Measurements from ENCODE around the gene DDX10. TPM values are rescaled to one million over a fixed set of nuclear protein-coding genes. Genes with fewer than 3 reads are reported as not detected.

The DDX10 gene
- total and polyA plus RNA-seq, 9 of the 15 experiments (the other 6 are each of a cell fraction or from before 2014, with no cell fraction given) = 33.9 to 94.6 (median 50.7) TPM

GRCh38 chr11:108664730-108665525 is at the start of gene DDX10 (continued):
- TF ChIP-seq HOMEZ (CRISPR knock-in tag; IDR thresholded peaks at IDR 0.05) = 0 out of 2 replicates have a peak, but pooled peaks have one; percentile 36
- TF ChIP-seq TCF3 (CRISPR knock-in tag; IDR thresholded peaks at IDR 0.05) = 0 out of 2 replicates have a peak, but pooled peaks have one; percentile 7
- TF ChIP-seq SMAD4 (CRISPR knock-in tag; conservative IDR thresholded peaks at IDR 0.05) = 0 out of 2 replicates have a peak, but pooled peaks have one; percentile 37
- TF ChIP-seq, protein P1, sequence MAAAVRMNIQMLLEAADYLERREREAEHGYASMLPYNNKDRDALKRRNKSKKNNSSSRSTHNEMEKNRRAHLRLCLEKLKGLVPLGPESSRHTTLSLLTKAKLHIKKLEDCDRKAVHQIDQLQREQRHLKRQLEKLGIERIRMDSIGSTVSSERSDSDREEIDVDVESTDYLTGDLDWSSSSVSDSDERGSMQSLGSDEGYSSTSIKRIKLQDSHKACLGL (CRISPR knock-in tag; IDR thresholded peaks at IDR 0.05; ENCODE audit: borderline replicate concordance, poor library complexity, severe bottlenecking) = peak; percentile 80
- TF ChIP-seq, protein P2, sequence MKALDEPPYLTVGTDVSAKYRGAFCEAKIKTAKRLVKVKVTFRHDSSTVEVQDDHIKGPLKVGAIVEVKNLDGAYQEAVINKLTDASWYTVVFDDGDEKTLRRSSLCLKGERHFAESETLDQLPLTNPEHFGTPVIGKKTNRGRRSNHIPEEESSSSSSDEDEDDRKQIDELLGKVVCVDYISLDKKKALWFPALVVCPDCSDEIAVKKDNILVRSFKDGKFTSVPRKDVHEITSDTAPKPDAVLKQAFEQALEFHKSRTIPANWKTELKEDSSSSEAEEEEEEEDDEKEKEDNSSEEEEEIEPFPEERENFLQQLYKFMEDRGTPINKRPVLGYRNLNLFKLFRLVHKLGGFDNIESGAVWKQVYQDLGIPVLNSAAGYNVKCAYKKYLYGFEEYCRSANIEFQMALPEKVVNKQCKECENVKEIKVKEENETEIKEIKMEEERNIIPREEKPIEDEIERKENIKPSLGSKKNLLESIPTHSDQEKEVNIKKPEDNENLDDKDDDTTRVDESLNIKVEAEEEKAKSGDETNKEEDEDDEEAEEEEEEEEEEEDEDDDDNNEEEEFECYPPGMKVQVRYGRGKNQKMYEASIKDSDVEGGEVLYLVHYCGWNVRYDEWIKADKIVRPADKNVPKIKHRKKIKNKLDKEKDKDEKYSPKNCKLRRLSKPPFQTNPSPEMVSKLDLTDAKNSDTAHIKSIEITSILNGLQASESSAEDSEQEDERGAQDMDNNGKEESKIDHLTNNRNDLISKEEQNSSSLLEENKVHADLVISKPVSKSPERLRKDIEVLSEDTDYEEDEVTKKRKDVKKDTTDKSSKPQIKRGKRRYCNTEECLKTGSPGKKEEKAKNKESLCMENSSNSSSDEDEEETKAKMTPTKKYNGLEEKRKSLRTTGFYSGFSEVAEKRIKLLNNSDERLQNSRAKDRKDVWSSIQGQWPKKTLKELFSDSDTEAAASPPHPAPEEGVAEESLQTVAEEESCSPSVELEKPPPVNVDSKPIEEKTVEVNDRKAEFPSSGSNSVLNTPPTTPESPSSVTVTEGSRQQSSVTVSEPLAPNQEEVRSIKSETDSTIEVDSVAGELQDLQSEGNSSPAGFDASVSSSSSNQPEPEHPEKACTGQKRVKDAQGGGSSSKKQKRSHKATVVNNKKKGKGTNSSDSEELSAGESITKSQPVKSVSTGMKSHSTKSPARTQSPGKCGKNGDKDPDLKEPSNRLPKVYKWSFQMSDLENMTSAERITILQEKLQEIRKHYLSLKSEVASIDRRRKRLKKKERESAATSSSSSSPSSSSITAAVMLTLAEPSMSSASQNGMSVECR (CRISPR knock-in tag; IDR thresholded peaks at IDR 0.05) = peak; percentile 20; the same call in 1 of the 2 replicates
- TF ChIP-seq ZNF589 (CRISPR knock-in tag; IDR thresholded peaks at IDR 0.05; ENCODE audit: low read depth) = peak; percentile 69; the same call in 1 of the 2 replicates
- TF ChIP-seq, protein P3, sequence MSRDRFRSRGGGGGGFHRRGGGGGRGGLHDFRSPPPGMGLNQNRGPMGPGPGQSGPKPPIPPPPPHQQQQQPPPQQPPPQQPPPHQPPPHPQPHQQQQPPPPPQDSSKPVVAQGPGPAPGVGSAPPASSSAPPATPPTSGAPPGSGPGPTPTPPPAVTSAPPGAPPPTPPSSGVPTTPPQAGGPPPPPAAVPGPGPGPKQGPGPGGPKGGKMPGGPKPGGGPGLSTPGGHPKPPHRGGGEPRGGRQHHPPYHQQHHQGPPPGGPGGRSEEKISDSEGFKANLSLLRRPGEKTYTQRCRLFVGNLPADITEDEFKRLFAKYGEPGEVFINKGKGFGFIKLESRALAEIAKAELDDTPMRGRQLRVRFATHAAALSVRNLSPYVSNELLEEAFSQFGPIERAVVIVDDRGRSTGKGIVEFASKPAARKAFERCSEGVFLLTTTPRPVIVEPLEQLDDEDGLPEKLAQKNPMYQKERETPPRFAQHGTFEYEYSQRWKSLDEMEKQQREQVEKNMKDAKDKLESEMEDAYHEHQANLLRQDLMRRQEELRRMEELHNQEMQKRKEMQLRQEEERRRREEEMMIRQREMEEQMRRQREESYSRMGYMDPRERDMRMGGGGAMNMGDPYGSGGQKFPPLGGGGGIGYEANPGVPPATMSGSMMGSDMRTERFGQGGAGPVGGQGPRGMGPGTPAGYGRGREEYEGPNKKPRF (IDR thresholded peaks at IDR 0.05; ENCODE audit: low read depth, low read length) = no peak
- 0 out of 2 replicates have a peak, but pooled peaks have one; percentile 19 for TF ChIP-seq E2F3 (CRISPR knock-in tag; IDR thresholded peaks at IDR 0.05)
- TF ChIP-seq, protein P4, sequence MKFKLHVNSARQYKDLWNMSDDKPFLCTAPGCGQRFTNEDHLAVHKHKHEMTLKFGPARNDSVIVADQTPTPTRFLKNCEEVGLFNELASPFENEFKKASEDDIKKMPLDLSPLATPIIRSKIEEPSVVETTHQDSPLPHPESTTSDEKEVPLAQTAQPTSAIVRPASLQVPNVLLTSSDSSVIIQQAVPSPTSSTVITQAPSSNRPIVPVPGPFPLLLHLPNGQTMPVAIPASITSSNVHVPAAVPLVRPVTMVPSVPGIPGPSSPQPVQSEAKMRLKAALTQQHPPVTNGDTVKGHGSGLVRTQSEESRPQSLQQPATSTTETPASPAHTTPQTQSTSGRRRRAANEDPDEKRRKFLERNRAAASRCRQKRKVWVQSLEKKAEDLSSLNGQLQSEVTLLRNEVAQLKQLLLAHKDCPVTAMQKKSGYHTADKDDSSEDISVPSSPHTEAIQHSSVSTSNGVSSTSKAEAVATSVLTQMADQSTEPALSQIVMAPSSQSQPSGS (CRISPR knock-in tag; IDR thresholded peaks at IDR 0.05) = peak; percentile 93; the same call in 1 of the 2 replicates
- TF ChIP-seq HIVEP1 (CRISPR knock-in tag; IDR thresholded peaks at IDR 0.05) = peak; percentile 86
- TF ChIP-seq ELF2 (CRISPR knock-in tag; IDR thresholded peaks at IDR 0.05) = no peak
- TF ChIP-seq, protein P5, sequence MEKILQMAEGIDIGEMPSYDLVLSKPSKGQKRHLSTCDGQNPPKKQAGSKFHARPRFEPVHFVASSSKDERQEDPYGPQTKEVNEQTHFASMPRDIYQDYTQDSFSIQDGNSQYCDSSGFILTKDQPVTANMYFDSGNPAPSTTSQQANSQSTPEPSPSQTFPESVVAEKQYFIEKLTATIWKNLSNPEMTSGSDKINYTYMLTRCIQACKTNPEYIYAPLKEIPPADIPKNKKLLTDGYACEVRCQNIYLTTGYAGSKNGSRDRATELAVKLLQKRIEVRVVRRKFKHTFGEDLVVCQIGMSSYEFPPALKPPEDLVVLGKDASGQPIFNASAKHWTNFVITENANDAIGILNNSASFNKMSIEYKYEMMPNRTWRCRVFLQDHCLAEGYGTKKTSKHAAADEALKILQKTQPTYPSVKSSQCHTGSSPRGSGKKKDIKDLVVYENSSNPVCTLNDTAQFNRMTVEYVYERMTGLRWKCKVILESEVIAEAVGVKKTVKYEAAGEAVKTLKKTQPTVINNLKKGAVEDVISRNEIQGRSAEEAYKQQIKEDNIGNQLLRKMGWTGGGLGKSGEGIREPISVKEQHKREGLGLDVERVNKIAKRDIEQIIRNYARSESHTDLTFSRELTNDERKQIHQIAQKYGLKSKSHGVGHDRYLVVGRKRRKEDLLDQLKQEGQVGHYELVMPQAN (IDR thresholded peaks at IDR 0.05; ENCODE audit: borderline replicate concordance) = peak; percentile 96
- no peak for TF ChIP-seq U2AF2 (optimal IDR thresholded peaks at IDR 0.05; ENCODE audit: low read depth, low read length)
